GM21447 (cell line): ENCODE measurements around the gene COQ8B.
"Not testable (repeated sequence)": the region's sequence is repeated elsewhere in the genome, so short reads cannot be mapped to it uniquely, and the experiment has no call there.

Experiments used
- ATAC-seq: cut with Tn5 transposase; IDR thresholded peaks from one replicate; pipeline ENCODE4 v1.9.1; 2021; ENCODE audit not compliant: unreplicated experiment

The COQ8B gene

DNA sequence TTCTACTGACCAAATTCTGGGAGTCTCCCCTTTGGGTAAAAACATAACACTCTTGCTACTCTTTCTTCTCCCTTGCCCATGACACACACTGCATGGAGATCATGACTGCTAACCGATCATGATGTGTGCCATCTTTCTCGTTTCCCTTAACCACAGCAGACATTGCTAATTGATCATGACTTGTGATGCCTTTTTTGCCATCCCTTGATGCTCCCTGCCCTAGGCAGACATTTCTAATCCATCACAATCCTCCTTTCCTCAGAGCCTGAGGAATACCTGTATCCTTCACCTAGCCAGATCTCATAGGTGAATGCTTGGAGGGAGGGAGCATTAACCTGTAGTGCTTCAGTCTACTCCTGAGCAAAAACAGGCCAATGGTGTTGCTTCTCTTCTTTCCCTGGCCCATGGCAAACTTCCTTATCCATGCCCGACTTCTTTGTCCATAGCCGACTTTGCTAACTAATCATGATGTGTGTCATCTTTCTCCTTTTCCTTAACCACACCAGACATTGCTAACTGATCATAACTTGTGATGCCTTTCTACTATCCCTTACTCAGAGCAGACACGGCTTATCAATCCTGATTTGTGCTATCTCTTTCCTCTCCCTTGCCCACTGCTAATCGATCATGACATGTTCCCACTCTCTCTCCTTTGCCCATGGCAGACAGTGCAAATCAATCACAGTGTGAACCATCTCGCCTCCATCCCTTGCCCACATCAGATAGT, 44.0 kb downstream of the COQ8B start:
- ATAC-seq = no peak

GRCh38 chr19:40672038-40672437, 44.6 kb downstream of the COQ8B start:
- no peak for ATAC-seq

DNA sequence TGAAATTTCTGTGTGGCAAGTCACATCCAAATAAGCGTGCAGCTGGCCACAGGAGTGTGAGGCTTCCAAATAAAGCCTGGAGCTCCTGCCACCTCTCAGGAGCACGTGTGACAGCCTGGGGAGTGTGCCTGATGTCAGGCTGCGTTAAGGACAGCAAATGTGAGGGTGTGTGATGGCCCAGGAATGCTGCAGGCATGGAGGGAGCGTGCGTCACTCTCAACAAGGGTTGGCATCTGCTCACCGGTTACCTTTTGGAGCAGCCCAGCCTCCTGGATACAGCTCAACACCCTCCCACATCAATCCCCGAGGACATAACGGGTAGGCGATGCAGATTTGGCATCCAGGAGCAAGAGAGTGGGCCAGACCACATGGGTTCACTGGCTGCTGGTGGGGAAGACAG, 45.3 kb downstream of the COQ8B start:
- no peak for ATAC-seq

DNA sequence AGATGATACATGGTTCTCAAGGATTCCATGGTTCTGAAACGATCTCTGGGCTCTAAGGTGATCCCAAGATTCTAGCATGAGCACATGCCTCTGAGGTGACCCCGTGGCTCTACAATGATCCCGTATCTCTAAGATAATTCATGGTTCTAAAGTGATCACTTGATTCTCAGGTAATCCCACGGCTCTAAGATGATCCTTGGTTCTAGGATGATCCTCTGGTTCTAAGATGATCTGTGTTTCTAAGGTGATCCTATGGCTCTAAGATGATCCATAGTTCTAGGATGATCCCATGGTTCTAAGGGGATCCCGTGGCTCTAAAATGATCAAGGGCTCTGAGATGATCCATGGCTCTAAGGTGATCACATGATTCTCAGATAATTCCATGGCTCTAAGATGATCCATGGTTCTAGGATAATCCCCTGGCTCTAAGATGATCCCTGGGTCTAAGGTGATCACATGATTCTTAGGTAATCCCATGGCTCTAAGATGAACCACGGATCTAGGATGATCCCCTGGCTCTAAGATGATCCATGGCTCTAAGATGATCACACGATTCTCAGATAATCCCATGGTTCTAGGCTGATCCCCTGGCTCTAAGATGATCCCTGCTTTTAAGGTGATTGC, 47.6 kb downstream of the COQ8B start:
- ATAC-seq = no peak

- ATAC-seq = no peak
These were observed 49.1 kb downstream of the COQ8B start for GRCh38 chr19:40667602-40668001.

- ATAC-seq = no peak
These were observed 49.8 kb downstream of the COQ8B start for GRCh38 chr19:40666803-40667438.

GRCh38 chr19:40663695-40664692, 52.7 kb downstream of the COQ8B start:
- ATAC-seq = no peak

DNA sequence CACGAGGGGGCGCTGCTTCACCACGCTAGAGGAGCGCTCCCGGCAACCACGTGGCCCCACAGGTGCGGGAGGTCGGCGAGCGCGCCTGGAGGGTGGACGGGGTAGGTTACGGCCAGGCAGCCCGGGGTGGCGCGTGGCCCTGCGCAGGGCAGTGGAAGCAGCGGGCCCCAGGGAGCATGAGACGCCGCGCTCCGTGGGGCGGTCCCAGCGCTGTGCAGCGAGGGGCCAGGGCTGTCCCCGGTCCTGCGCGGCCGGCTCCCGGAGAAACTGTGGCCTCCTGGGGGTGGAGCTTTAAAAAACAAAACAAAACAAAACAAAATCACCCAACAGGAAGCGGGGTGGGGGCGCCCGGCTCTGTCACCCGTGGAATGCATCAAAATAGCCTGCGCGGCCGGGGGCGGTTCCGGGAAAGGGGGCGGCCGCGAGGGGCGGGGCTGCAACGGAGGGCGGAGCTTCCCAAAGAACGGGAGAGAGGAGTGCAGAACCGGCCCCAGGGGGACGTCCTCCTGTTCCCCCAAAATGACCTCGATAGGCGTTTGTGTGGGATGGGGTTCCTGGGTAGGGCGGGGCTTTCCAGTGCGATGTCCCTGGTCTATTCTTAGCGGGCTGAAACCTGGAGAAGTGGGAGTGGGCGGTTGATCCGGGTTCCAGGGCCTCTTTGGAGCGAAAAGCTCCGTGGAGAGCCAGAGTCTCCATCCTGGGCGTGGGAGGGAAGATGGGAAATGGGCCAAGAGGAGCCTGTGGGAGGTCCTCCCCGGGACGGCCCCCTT, 53.6 kb downstream of the COQ8B start:
- ATAC-seq = peak; percentile 73

- no peak for ATAC-seq
These were observed 55.1 kb downstream of the COQ8B start for GRCh38 chr19:40661616-40662015.

DNA sequence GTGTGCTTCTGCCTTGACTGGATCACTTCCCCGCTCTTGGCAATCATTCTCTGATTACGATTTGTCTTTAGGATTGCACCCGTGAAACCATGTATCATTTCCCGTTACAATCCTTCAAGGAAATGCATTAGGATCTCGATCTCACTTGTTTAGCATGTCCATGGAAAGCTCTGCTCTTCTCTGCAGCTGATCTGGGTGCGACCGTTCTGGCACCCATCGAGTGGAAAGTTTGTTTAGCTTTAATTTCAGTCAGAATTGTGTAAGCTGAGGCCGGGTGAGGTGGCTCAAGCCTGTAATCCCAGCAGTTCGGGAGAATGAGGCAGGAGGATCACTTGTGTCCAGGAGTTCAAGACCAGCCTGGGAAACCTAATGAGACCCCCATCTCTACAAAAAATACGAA, 57.1 kb downstream of the COQ8B start:
- ATAC-seq = no peak

DNA sequence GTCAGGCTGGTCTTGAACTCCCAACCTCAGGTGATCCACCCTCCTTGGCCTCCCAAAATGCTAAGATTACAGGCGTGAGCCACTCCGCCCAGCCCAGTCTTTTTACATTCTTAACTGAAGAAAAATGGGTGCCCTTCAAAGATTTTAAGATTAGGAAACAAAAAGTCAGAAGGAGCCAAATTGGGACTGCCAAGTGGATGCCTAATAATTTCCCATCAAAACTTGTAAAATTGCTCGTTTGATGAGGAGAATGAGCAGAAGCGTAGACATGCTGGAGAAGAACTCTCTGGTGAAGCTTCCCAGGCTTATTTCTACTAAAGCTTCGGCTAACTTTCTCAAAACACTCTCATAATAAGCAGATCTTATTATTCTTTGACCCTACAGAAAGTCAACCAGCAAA, 57.6 kb downstream of the COQ8B start:
- ATAC-seq = no peak

- no peak for ATAC-seq
These were observed 58.7 kb downstream of the COQ8B start for GRCh38 chr19:40658031-40658430.

GRCh38 chr19:40655684-40656083, 61.0 kb downstream of the COQ8B start:
- ATAC-seq = not testable (repeated sequence)

- ATAC-seq = not testable (repeated sequence)
These were observed 64.4 kb downstream of the COQ8B start for GRCh38 chr19:40652303-40652702.

- no peak for ATAC-seq
These were observed 65.9 kb downstream of the COQ8B start for GRCh38 chr19:40650749-40651305.

- ATAC-seq = not testable (repeated sequence)
These were observed 66.6 kb downstream of the COQ8B start for GRCh38 chr19:40649903-40650675.

DNA sequence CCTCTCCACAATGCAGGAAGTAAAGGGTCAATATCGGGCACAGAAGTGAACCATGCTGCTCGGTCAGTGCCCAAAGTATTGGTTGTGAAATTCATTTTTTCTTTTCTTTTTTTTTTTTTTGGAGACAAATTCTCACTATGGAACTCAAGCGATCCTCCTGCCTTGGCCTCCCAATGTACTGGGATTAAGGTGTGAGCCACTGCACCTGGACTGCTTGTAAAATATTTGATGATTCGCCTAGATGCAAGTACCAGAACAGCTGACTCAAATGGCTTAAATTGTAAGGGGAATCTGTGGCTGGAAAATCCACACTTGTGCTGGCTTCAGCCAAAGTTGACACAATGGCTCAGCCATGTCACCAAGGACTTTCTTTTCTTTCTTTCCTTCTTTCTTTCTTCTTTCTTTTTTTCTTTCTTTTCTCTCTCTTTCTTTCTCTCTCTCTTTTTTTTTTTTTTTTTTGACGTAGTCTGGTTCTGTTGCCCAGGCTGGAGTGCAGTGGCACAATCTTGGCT, 69.9 kb downstream of the COQ8B start:
- no peak for ATAC-seq

- no peak for ATAC-seq
These were observed 73.9 kb downstream of the COQ8B start for GRCh38 chr19:40642757-40643305.
